ACC112 (cell line): ENCODE data around the gene C1QTNF12.

Experiments
- H2AFZ ChIP-seq: fragments of 200-600 bp; sonication (generic); one replicate; pipeline ENCODE4 v1.6.0; 2017; ENCODE audit warnings: antibody characterized with exemption, low read length; ENCODE audit not compliant: unreplicated experiment
- H3K27ac ChIP-seq: fragments of 200-600 bp; sonication (generic); 2 replicates; pipeline ENCODE4 v1.5.1; 2014; ENCODE audit warnings: low read depth, mild to moderate bottlenecking, antibody characterized with exemption, low read length, moderate library complexity
- H3K27me3 ChIP-seq: fragments of 200-600 bp; sonication (generic); 2 replicates; pipeline ENCODE4 v1.6.1; 2014; ENCODE audit warnings: mild to moderate bottlenecking, antibody characterized with exemption, low read length, moderate library complexity, mixed read lengths; ENCODE audit not compliant: insufficient read depth
- H3K36me3 ChIP-seq: fragments of 200-600 bp; sonication (generic); 2 replicates; pipeline ENCODE4 v1.6.1; 2016; ENCODE audit warnings: mild to moderate bottlenecking, antibody characterized with exemption, low read length, moderate library complexity, mixed read lengths; ENCODE audit not compliant: insufficient read depth
- H3K4me1 ChIP-seq: fragments of 200-600 bp; sonication (generic); one replicate; pipeline ENCODE4 v1.6.1; 2016; ENCODE audit warnings: low read length, mixed read lengths; ENCODE audit not compliant: insufficient read depth, unreplicated experiment, control insufficient read depth
- H3K4me3 ChIP-seq: fragments of 200-600 bp; sonication (generic); 2 replicates; pipeline ENCODE4 v1.5.1; 2014; ENCODE audit warnings: mild to moderate bottlenecking, low read depth, low read length
- H3K79me2 ChIP-seq: fragments of 200-600 bp; sonication (generic); one replicate; pipeline ENCODE4 v1.6.0; 2016; ENCODE audit warnings: low read length; ENCODE audit not compliant: control insufficient read depth, unreplicated experiment, insufficient read depth

C1QTNF12 gene

DNA sequence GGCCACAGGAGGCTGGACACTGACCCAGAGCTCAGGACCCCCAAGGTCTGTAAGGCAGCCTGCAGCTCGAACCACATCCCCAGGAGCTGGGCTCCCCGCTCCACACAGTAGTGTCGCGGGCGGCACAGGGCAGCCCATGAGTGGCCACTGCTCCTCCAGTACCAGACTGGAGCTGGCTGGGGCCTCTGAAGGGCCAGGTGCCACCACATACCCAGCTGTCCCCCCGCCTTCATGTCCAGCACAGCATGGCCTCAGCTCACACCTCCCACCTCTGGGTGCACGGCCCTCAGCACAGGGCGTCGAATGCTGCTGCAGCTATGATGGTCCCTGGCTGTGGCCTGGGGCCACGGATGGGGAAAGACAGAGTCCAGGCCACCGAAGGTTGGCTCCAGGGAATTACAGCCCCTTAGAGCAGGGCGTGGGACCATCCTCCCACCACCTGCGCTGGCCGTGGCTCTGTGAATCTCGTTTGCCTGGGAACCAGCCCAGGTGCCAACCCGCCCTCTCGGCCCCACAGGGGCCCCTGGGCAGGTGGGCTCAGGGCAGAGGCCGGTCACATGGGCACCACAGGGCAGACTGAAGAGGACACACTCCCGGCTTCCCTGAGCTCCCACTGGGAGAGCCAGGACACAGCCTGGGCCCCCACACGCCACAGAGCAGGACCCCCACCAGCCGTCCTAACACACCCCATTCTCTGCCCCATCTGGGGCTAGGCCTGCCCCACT lies 30.5 kb downstream of the C1QTNF12 start:
- Histone ChIP-seq H3K4me1 (no peaks in the 10 kb centered on the region), H3K27ac (no peak overlapping the region), H3K27me3 (no peaks in the 10 kb centered on the region), H3K4me3 (no peak overlapping the region), H3K36me3 (peaks cover 8% of the 10 kb centered on the region; the same call in 1 of the 2 replicates), H3K79me2 (no peaks in the 10 kb centered on the region), H2AFZ (no peak overlapping the region)

DNA sequence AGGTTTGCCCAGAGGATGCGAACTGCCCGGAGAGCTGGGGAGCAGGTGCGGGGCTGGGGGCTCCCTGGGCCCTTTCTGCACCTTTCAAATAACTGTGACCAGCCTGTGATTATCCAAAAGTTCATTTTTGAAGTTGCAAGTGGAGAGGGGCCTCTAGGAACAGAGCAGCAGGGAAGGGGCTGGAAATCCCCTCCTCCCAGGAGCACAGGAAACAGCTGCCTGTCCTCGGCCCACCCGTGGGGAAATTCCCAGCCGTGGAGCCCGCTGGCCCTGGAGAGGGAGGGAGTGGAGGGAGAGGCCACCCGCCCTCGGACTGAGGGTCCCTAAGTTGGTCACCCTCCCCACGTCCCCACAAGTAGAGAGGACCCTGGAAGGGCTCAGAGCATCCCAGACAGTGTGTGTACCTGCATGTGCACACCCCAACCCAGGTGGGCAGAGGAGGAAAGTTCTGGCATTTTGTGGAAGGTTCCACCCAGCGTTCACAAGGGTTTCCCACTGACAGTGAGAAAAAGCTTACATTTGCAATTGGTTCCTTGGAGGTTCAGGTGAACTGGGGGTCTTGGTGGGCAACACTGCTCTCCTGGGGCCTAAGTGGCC lies 31.3 kb downstream of the C1QTNF12 start:
- peaks cover 5% of the 10 kb centered on the region; the same call in 1 of the 2 replicates for H3K36me3 ChIP-seq
- H3K27ac ChIP-seq: no peak overlapping the region
- H3K4me1 ChIP-seq: no peaks in the 10 kb centered on the region
- no peaks in the 10 kb centered on the region for H3K27me3 ChIP-seq
- no peaks in the 10 kb centered on the region for H3K79me2 ChIP-seq
- no peak overlapping the region for H2AFZ ChIP-seq
- no peak overlapping the region for H3K4me3 ChIP-seq

DNA sequence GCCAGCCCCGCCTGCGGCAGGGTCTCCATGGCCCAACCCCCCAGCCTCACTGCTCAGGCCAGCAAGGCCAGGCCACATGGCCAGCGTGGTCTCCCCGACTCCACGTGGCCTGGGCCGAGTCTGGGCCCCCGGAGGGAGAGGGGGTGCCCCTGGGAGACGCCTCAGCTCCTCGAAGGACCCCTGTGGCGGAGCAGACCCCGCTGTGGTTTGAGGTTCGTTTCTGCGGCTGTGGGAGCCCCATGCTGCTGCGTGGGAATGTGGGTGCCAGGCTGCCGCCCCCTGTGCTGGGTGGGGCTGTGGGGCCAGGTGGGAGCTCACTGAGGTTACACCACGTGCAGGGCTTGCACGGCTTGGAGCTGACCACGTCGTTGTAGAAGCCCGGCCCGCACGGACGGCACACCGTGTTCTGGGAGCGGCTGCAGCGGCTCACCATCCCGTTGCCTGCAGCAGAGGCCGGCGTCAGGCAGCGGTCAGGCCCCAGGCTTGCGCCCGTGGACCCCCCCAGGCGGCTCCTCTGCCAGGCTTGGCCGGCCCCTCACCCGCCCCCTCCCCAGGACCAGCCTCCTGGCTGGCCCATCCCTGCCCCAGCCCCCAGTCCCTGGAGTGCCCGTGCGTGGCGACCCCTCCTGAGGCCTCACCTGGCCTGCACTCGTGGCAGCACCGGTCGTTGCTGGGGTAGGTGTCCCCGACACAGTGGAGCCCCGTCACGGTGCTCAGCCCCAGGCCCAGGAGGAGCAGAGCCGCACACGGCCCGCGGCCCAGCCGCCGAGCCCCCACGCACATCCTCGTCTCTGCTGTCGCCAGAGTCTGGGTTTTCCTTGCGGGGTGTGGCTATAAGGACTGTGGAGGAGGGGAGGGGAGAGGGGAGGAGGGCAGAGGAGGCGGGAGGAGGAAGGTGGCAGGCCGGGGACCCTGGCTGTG lies 32.9 kb downstream of the C1QTNF12 start, which contains the start of gene TNFRSF4:
TNFRSF4 (minus strand) TSS at position 809 of the 921 bp plus-strand sequence; CDS start at position 783, 26 bp downstream.
- no peak within 1 kb of the TSS for H3K4me3 ChIP-seq
- H3K36me3 ChIP-seq: peaks cover 5% of the 10 kb centered on the region; the same call in 1 of the 2 replicates
- no peaks in the 10 kb centered on the region for H3K4me1 ChIP-seq
- no peaks in the 10 kb centered on the region for H3K79me2 ChIP-seq
- no peak within 1 kb of the TSS for H3K27ac ChIP-seq
- no peak within 1 kb of the TSS for H2AFZ ChIP-seq
- H3K27me3 ChIP-seq: no peaks in the 10 kb centered on the region

DNA sequence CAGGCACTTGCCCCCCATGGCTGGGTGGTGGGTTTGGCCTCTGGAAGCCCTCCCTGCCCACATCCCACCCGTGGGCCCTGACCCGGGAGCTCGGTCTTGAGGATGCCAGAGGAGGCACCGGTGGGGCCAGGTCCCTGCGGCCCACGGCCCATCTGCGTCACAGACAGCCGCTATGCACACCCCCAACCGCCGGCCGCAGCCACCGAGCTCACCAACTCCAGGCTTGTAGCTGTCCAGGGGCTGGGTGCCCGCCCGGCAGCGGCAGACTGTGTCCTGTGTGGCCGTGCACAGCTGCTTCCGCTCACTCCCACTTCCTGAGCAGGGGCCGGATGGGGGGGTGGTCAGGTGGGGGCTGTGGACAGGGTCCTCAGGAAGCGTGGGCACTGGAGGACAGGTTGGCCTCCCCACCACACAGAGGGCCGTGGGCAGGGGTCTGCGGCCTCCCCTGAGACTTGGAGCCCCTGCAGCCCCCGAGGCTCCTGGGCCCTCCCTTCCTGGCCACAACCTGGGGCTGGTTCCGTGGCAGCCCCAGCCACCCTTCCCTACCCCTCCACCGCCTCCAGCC lies 33.7 kb downstream of the C1QTNF12 start:
- Histone ChIP-seq H3K4me3 (no peak overlapping the region), H3K36me3 (no peaks in the 10 kb centered on the region; the same call in 1 of the 2 replicates), H3K27ac (no peak overlapping the region), H2AFZ (no peak overlapping the region), H3K79me2 (no peaks in the 10 kb centered on the region), H3K27me3 (no peaks in the 10 kb centered on the region), H3K4me1 (peaks cover 5% of the 10 kb centered on the region)

DNA sequence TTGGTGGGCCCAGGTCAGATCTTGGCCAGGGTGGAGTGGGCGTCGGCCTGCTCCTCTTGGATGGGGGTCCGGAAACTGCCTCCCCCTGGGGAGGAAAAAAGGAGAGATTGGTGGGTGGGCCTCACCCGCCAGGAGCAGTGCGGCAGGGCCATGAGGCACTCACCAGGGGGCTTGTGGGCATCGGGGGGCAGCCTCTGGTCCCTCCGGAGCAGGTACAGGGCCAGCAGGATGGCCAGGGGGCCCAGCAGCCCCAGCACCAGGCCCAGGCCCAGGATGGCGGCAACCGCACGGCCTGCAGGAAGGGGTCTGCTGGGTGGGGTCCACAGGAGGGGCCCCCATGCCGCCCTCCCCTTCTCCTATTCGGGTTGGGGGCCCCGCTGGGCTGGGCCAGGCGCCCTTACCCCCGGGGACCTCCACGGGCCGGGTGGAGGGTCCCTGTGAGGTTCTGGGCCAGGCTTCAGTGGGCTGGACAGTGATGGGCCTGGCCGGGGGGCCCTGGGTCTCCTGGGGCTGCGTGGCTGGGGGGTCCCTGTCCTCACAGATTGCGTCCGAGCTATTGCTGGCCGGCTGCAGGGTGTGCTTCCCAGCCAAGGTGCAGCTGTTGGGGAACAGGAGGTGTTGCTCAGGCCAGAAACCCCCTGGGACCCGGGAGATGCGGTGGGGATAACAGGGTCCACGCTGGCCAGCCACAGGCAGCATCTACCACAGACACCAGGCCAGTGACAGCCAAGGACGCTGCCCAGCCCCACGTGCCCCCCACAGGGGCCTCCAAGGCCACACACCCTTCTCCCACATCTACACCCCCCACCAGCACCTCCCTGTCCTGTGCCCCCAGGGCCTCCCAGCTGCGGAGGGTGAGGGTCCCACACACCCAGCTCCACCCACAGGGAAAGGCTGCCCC lies 34.7 kb downstream of the C1QTNF12 start:
- no peak overlapping the region for H3K4me3 ChIP-seq

DNA sequence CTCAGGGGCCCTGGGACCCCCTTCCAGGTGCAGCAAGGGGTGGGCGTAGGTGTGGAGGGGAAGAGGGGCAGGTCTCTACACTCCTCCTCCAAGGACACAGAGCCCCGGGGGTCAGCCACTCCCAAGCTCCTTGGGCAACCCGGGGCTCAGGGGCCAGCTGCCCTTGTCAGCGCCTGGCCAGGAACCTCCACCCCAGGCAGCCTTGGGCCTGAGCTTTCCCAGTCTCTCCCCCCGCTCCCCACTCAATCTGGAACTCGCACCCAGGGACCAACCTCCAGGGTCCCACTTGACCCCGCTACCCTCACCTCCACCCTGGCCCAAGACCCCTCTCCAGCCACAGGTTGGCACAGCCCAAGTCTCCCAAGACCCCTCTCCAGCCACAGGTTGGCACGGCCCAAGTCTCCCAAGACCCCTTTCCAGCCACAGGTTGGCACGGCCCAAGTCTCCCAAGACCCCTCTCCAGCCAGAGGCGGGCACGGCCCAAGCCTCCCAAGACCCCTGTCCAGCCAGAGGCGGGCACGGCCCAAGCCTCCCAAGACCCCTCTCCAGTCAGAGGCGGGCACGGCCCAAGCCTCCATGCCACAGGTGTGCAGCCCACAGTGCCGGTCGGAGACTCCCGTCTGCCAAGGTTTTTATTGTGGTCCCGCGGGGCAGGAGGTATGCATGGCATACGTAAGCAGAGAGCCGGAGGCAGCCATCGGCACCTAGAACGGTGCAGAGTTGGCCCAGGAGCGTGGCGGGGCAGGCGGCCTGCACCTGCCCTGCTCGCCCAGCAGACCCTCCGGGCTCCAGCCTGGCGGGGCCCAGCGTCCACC lies 35.6 kb downstream of the C1QTNF12 start:
- Histone ChIP-seq H3K4me3 (no peak overlapping the region), H2AFZ (no peak overlapping the region), H3K4me1 (peaks cover 5% of the 10 kb centered on the region), H3K27ac (no peak overlapping the region), H3K36me3 (no peaks in the 10 kb centered on the region), H3K79me2 (no peaks in the 10 kb centered on the region), H3K27me3 (peaks cover 13% of the 10 kb centered on the region; the same call in 1 of the 2 replicates)

More for the DNA sequence above, 34.7 kb downstream of the C1QTNF12 start:
- Histone ChIP-seq H3K27ac (no peak overlapping the region), H2AFZ (no peak overlapping the region), H3K36me3 (no peaks in the 10 kb centered on the region), H3K79me2 (no peaks in the 10 kb centered on the region), H3K27me3 (peaks cover 6% of the 10 kb centered on the region; the same call in 1 of the 2 replicates), H3K4me1 (peaks cover 5% of the 10 kb centered on the region)

DNA sequence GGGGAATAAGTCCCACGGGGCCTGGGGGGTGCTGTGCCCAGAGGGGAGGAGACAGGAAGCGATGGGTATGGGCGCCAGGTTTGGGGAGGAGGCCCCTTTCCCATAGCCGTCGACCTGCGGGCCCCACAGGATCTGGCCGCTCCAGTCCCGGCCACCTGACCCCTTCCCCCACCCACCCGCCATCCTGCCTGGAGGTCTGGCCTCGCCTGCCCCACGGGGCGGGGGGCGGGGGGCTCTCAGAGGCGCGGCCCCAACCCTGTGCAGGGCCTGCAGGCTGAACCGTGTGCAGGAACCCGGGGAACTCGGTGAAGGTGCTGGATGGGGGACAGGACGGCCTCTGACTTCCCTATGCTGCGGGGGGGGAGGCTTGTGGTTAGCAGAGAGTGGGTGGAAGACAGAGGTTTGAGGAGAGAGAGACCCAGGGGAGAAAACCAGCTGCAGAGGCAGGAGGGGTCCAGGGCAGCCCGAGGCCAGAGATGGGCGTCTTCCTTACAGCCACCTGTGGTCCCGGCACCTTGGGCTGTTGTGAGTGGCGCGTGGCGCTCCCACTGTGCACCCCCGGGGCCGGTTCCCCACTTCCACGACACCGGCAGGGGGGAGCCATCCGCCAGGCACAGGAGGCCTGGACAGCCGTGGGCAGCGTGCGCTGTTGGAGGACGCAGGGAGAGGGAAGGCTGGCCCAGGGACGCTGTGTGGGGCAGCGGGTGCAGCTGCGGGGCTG lies 37.6 kb downstream of the C1QTNF12 start:
- H3K79me2 ChIP-seq: no peaks in the 10 kb centered on the region
- peak overlapping the region; percentile 57; the same call in 1 of the 2 replicates for H3K4me3 ChIP-seq
- no peak overlapping the region for H3K27ac ChIP-seq
- no peaks in the 10 kb centered on the region for H3K36me3 ChIP-seq
- H3K27me3 ChIP-seq: peaks cover 13% of the 10 kb centered on the region; the same call in 1 of the 2 replicates
- no peak overlapping the region for H2AFZ ChIP-seq
- peaks cover 5% of the 10 kb centered on the region for H3K4me1 ChIP-seq

DNA sequence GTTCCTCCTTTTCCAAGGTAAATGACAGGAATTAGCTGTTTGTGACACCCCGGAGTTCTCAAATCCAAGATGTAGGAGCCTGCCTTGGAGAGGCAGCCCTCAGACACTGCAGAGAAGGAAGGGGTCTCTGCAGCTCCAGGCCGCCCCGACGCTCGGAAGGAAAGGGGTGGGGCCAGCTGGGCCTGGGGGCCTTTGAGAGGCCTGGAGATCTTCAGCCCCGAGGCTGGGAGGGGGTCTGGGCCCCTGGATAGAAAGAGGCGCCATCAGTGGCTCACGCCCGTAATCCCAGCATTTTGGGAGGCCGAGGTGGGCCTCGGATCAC lies 39.0 kb downstream of the C1QTNF12 start:
- Histone ChIP-seq H3K27ac (no peak overlapping the region), H3K36me3 (no peaks in the 10 kb centered on the region), H2AFZ (no peak overlapping the region), H3K27me3 (peaks cover 13% of the 10 kb centered on the region; the same call in 1 of the 2 replicates), H3K4me3 (no peak overlapping the region), H3K4me1 (peaks cover 5% of the 10 kb centered on the region), H3K79me2 (no peaks in the 10 kb centered on the region)
